Measurements from ENCODE around the gene RFTN1.

RFTN1 gene

GRCh38 chr3:16545413-16546185 lies 32.1 kb upstream of the RFTN1 start:
- in situ Hi-C loops (cut with HindIII; ENCODE audit: low pct_unique_long_range_greater_than_20kb, low sequenced_read_pairs) = no loop called here
- TF ChIP-seq JUND (IDR thresholded peaks at IDR 0.05; ENCODE audit: low read depth) = no peak
- no peak for DNase-seq (ENCODE audit: low read depth in 1 of 2, low spot score in 1 of 2)

GRCh38 chr3:16543242-16543864 lies 29.9 kb upstream of the RFTN1 start:
- no peak for DNase-seq (ENCODE audit: low read depth in 1 of 2, low spot score in 1 of 2)
- in situ Hi-C loops (cut with HindIII; ENCODE audit: low pct_unique_long_range_greater_than_20kb, low sequenced_read_pairs) = no loop called here

GRCh38 chr3:16538507-16538906 lies 25.0 kb upstream of the RFTN1 start:
- in situ Hi-C loops (cut with HindIII; ENCODE audit: low pct_unique_long_range_greater_than_20kb, low sequenced_read_pairs) = no loop called here
- no peak for TF ChIP-seq JUND (IDR thresholded peaks at IDR 0.05; ENCODE audit: low read depth)
- no peak for DNase-seq (ENCODE audit: low read depth in 1 of 2, low spot score in 1 of 2)

More at GRCh38 chr3:16543242-16543864, 29.9 kb upstream of the RFTN1 start:
- no peak for TF ChIP-seq JUND (IDR thresholded peaks at IDR 0.05; ENCODE audit: low read depth)

GRCh38 chr3:16536996-16537395 lies 23.5 kb upstream of the RFTN1 start:
- no peak for TF ChIP-seq JUND (IDR thresholded peaks at IDR 0.05; ENCODE audit: low read depth)
- in situ Hi-C loops (cut with HindIII; ENCODE audit: low pct_unique_long_range_greater_than_20kb, low sequenced_read_pairs) = no loop called here
- no peak for DNase-seq (ENCODE audit: low read depth in 1 of 2, low spot score in 1 of 2)

GRCh38 chr3:16536344-16536663 lies 22.8 kb upstream of the RFTN1 start:
- in situ Hi-C loops (cut with HindIII; ENCODE audit: low pct_unique_long_range_greater_than_20kb, low sequenced_read_pairs) = no loop called here
- no peak for DNase-seq (ENCODE audit: low read depth in 1 of 2, low spot score in 1 of 2)
- TF ChIP-seq JUND (IDR thresholded peaks at IDR 0.05; ENCODE audit: low read depth) = no peak

- no peak for TF ChIP-seq JUND (IDR thresholded peaks at IDR 0.05; ENCODE audit: low read depth)
- in situ Hi-C loops (cut with HindIII; ENCODE audit: low pct_unique_long_range_greater_than_20kb, low sequenced_read_pairs) = no loop called here
- no peak for DNase-seq (ENCODE audit: low read depth in 1 of 2, low spot score in 1 of 2)
Observed at GRCh38 chr3:16534640-16535262, 21.3 kb upstream of the RFTN1 start.

GRCh38 chr3:16533928-16534574 lies 20.6 kb upstream of the RFTN1 start:
- in situ Hi-C loops (cut with HindIII; ENCODE audit: low pct_unique_long_range_greater_than_20kb, low sequenced_read_pairs) = no loop called here
- no peak for DNase-seq (ENCODE audit: low read depth in 1 of 2, low spot score in 1 of 2)
- TF ChIP-seq JUND (IDR thresholded peaks at IDR 0.05; ENCODE audit: low read depth) = no peak

- in situ Hi-C loops (cut with HindIII; ENCODE audit: low pct_unique_long_range_greater_than_20kb, low sequenced_read_pairs) = no loop called here
- TF ChIP-seq JUND (IDR thresholded peaks at IDR 0.05; ENCODE audit: low read depth) = no peak
- no peak for DNase-seq (ENCODE audit: low read depth in 1 of 2, low spot score in 1 of 2)
Observed at GRCh38 chr3:16529264-16529663, 15.8 kb upstream of the RFTN1 start.

- in situ Hi-C loops (cut with HindIII; ENCODE audit: low pct_unique_long_range_greater_than_20kb, low sequenced_read_pairs) = no loop called here
Observed at GRCh38 chr3:16528581-16528993, 15.1 kb upstream of the RFTN1 start.

GRCh38 chr3:16528106-16528505 lies 14.6 kb upstream of the RFTN1 start:
- no peak for DNase-seq (ENCODE audit: low read depth in 1 of 2, low spot score in 1 of 2)
- in situ Hi-C loops (cut with HindIII; ENCODE audit: low pct_unique_long_range_greater_than_20kb, low sequenced_read_pairs) = no loop called here

More at GRCh38 chr3:16528581-16528993, 15.1 kb upstream of the RFTN1 start:
- DNase-seq (ENCODE audit: low read depth in 1 of 2, low spot score in 1 of 2) = no peak
- TF ChIP-seq JUND (IDR thresholded peaks at IDR 0.05; ENCODE audit: low read depth) = no peak

GRCh38 chr3:16524196-16524595 lies 10.7 kb upstream of the RFTN1 start:
- in situ Hi-C loops (cut with HindIII; ENCODE audit: low pct_unique_long_range_greater_than_20kb, low sequenced_read_pairs) = no loop called here
- TF ChIP-seq JUND (IDR thresholded peaks at IDR 0.05; ENCODE audit: low read depth) = no peak
- DNase-seq (ENCODE audit: low read depth in 1 of 2, low spot score in 1 of 2) = no peak

More at GRCh38 chr3:16528106-16528505, 14.6 kb upstream of the RFTN1 start:
- no peak for TF ChIP-seq JUND (IDR thresholded peaks at IDR 0.05; ENCODE audit: low read depth)

GRCh38 chr3:16523778-16524177 lies 10.3 kb upstream of the RFTN1 start:
- no peak for DNase-seq (ENCODE audit: low read depth in 1 of 2, low spot score in 1 of 2)
- TF ChIP-seq JUND (IDR thresholded peaks at IDR 0.05; ENCODE audit: low read depth) = no peak
- in situ Hi-C loops (cut with HindIII; ENCODE audit: low pct_unique_long_range_greater_than_20kb, low sequenced_read_pairs) = no loop called here

GRCh38 chr3:16522834-16523233 lies 9.3 kb upstream of the RFTN1 start:
- no peak for TF ChIP-seq JUND (IDR thresholded peaks at IDR 0.05; ENCODE audit: low read depth)
- no peak for DNase-seq (ENCODE audit: low read depth in 1 of 2, low spot score in 1 of 2)
- in situ Hi-C loops (cut with HindIII; ENCODE audit: low pct_unique_long_range_greater_than_20kb, low sequenced_read_pairs) = no loop called here

Data from T47D (cell line).